Astrocyte (in vitro differentiated cells and primary cell): ENCODE results near the gene DIP2A.

ENCODE experiments used
- CTCF ChIP-seq: IDR thresholded peaks from 2 replicates; pipeline ENCODE4 v1.5.1; 2011; ENCODE audit warnings: low read depth, mild to moderate bottlenecking, inconsistent platforms, low read length, moderate library complexity; ENCODE audit not compliant: insufficient read depth
- EZH2 ChIP-seq: IDR thresholded peaks from 2 replicates; pipeline ENCODE4 v1.6.1; 2012; ENCODE audit warnings: mild to moderate bottlenecking, low read length, inconsistent platforms; ENCODE audit not compliant: insufficient read depth

- TF ChIP-seq CTCF = no peak
- TF ChIP-seq EZH2 = no peak
Measured at GRCh38 chr21:46597031-46597430, 138.3 kb downstream of the DIP2A start.
